HG03521 (cell line): ENCODE measurements around the gene TAS2R38.

Source experiments
- ATAC-seq: cut with Tn5 transposase; IDR thresholded peaks from one replicate; pipeline ENCODE4 v1.9.1; 2021; ENCODE audit warnings: mild to moderate bottlenecking, moderate library complexity; ENCODE audit not compliant: unreplicated experiment

TAS2R38 gene

GRCh38 chr7:141976524-141977245 is 3.1 kb upstream of the TAS2R38 start:
- ATAC-seq, result no peak

GRCh38 chr7:141975806-141976523 is 2.4 kb upstream of the TAS2R38 start:
- ATAC-seq, result peak; percentile 78

- no peak for ATAC-seq
Measured at GRCh38 chr7:141974831-141975230, 1.3 kb upstream of the TAS2R38 start.

GRCh38 chr7:141960687-141961422 is 12.7 kb downstream of the TAS2R38 start:
- ATAC-seq, result peak; percentile 83

GRCh38 chr7:141956084-141956483 is 17.5 kb downstream of the TAS2R38 start:
- no peak for ATAC-seq

GRCh38 chr7:141954334-141954733 is 19.2 kb downstream of the TAS2R38 start:
- ATAC-seq, result no peak

- no peak for ATAC-seq
Measured at GRCh38 chr7:141952461-141952860, 21.1 kb downstream of the TAS2R38 start.

GRCh38 chr7:141950806-141951205 is 22.8 kb downstream of the TAS2R38 start:
- no peak for ATAC-seq

- no peak for ATAC-seq
Measured at GRCh38 chr7:141949911-141950310, 23.7 kb downstream of the TAS2R38 start.

GRCh38 chr7:141949451-141949850 is 24.1 kb downstream of the TAS2R38 start:
- ATAC-seq, result no peak

- no peak for ATAC-seq
Measured at GRCh38 chr7:141949021-141949420, 24.6 kb downstream of the TAS2R38 start.

GRCh38 chr7:141946796-141947195 is 26.8 kb downstream of the TAS2R38 start, which contains the start of gene CLEC5A:
Gene CLEC5A, minus strand, starts transcription at chr7:141946974. Its CDS starts 682 bp downstream, at chr7:141946292.
- ATAC-seq, result no peak

GRCh38 chr7:141945356-141945755 is 28.2 kb downstream of the TAS2R38 start:
- no peak for ATAC-seq

- no peak for ATAC-seq
Measured at GRCh38 chr7:141944811-141945210, 28.8 kb downstream of the TAS2R38 start.

GRCh38 chr7:141943846-141944245 is 29.7 kb downstream of the TAS2R38 start:
- no peak for ATAC-seq

- ATAC-seq, result no peak
Measured at GRCh38 chr7:141941075-141941474, 32.5 kb downstream of the TAS2R38 start.

GRCh38 chr7:141930211-141930610 is 43.4 kb downstream of the TAS2R38 start:
- ATAC-seq, result no peak

GRCh38 chr7:141928845-141929195 is 44.8 kb downstream of the TAS2R38 start:
- no peak for ATAC-seq

GRCh38 chr7:141928146-141928844 is 45.3 kb downstream of the TAS2R38 start:
- no peak for ATAC-seq
